GM13976 (cell line): ENCODE results near the gene TLL2.
A peak's percentile ranks its signal among the peaks of the same experiment; 100 is the strongest.

Experiments used
- DNase-seq: peaks from one replicate; pipeline ENCODE4 v3.0.0; 2012; ENCODE audit warnings: low spot score
- CTCF ChIP-seq: IDR thresholded peaks from 2 replicates; pipeline ENCODE4 v1.5.1; 2012; ENCODE audit warnings: borderline replicate concordance, mild to moderate bottlenecking; ENCODE audit not compliant: insufficient read depth; ENCODE audit errors: extremely low read depth, missing control alignments, control extremely low read depth
- in situ Hi-C: fragments of 300-500 bp; cut with MboI; formaldehyde crosslinking; loops from one replicate; pipeline ENCODE4 v1.12.0; 2022; ENCODE audit warnings: low sequenced_read_pairs, mixed read lengths, inconsistent platforms; ENCODE audit not compliant: unreplicated experiment

Gene TLL2

GRCh38 chr10:96402417-96403305 lies 111.1 kb downstream of the TLL2 start:
- in situ Hi-C loops = no loop called here
- no peak for DNase-seq
- no peak for TF ChIP-seq CTCF

DNA sequence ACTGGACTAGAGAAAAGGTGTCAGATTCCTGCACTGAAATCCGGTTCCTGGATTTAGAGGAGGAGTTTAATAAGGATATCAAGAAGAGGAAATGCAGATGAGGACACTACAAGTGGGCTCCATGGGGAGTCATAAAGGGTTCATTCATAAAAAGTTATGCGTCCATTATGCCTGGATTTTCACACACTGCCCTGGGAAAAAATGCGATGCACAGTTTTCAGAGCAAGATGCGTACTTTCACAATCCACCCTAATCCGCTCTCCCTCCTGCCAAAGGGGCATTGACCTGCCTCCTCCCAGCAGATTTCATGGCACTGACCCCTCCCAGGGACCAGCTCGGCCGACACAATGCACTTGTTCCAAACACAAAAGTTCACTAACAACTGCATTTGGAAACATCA lies 112.7 kb downstream of the TLL2 start:
- no peak for DNase-seq
- no peak for TF ChIP-seq CTCF
- in situ Hi-C loops = no loop called here

DNA sequence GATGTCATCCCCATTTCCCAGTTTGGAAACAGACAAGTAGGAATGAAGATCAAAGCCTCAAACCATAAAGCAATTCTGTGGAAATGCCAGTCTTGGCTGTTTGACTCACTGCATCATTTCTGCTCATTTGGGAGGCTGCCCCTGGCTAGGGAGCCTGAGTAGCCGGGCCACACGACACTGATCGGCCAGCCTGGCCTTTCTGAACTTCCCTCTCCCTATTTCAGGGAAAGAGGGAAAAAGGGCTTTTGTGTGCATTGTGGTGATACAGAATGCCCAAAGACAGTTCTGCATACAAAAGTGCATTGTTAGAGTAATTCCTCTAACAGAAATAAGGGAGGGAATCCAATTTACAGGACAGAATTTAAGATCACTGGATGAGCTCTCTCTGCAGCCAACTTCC lies 113.3 kb downstream of the TLL2 start:
- in situ Hi-C loops = no loop called here
- no peak for DNase-seq
- no peak for TF ChIP-seq CTCF

- no peak for TF ChIP-seq CTCF
- no peak for DNase-seq
- in situ Hi-C loops = loop anchor here (10.0 to 25.0 kb wide), 2 partner anchors 214 to 627 kb away; no protein-coding TSS in a partner anchor
Measured at GRCh38 chr10:96397902-96398301, 115.8 kb downstream of the TLL2 start.

- peak; percentile 87 for DNase-seq
- TF ChIP-seq CTCF = peak; percentile 80
- in situ Hi-C loops = loop anchor here (10.0 to 25.0 kb wide), 2 partner anchors 216 to 629 kb away; no protein-coding TSS in a partner anchor
Measured at GRCh38 chr10:96395931-96396877, 117.5 kb downstream of the TLL2 start.

- no peak for TF ChIP-seq CTCF
- in situ Hi-C loops = loop anchor here (10.0 to 25.0 kb wide), 2 partner anchors 222 to 634 kb away; no protein-coding TSS in a partner anchor
- no peak for DNase-seq
Measured at GRCh38 chr10:96390460-96390864, 123.3 kb downstream of the TLL2 start.
